WTC11 (cell line): Measurements from ENCODE around the gene GTF3C2. TPM values are rescaled to one million over a fixed set of nuclear protein-coding genes. Genes with fewer than 3 reads are reported as not detected.

ENCODE experiments used
- ATAC-seq: fragments of 200-7000 bp; cut with Tn5 transposase; 2 replicates; pipeline ENCODE4 v1.10.0; 2021; ENCODE audit warnings: mild to moderate bottlenecking, moderate library complexity
- CTCF ChIA-PET: fragments of 300-600 bp; sonication (Branson Sonifier 250); formaldehyde crosslinking; loops from one replicate; lab custom pipeline; 2021; ENCODE audit warnings: antibody characterized with exemption; lab: Charles Lee
- POLR2A ChIA-PET: fragments of 350-600 bp; sonication (Branson Sonifier 250); formaldehyde crosslinking; loops from one replicate; lab custom pipeline; 2021; ENCODE audit warnings: antibody characterized with exemption; lab: Charles Lee
- DNase-seq: peaks from one replicate; pipeline ENCODE4 v3.0.0; 2021; ENCODE audit warnings: low spot score
- H3K27ac Mint-ChIP-seq: 2 replicates; pipeline ENCODE4 v1.8.0; 2021; ENCODE audit warnings: mixed read lengths
- H3K27me3 Mint-ChIP-seq: 2 replicates; pipeline ENCODE4 v1.8.0; 2021; ENCODE audit warnings: low read depth, mild to moderate bottlenecking, moderate library complexity, mixed read lengths
- H3K36me3 Mint-ChIP-seq: 2 replicates; pipeline ENCODE4 v1.8.0; 2021; ENCODE audit warnings: mixed read lengths
- H3K4me1 Mint-ChIP-seq: 2 replicates; pipeline ENCODE4 v1.8.0; 2022; ENCODE audit warnings: mixed read lengths
- H3K4me3 Mint-ChIP-seq: 2 replicates; pipeline ENCODE4 v1.8.0; 2021; ENCODE audit warnings: mild to moderate bottlenecking, moderate library complexity, mixed read lengths
- H3K9me3 Mint-ChIP-seq: 2 replicates; pipeline ENCODE4 v1.8.0; 2021; ENCODE audit warnings: mixed read lengths
- ATF1 ChIP-seq: sonication (generic); formaldehyde crosslinking; IDR thresholded peaks from 2 replicates; pipeline ENCODE4 v1.8.1; 2023; ENCODE audit warnings: mild to moderate bottlenecking, moderate library complexity, missing genetic modification reagents
- GRHL2 ChIP-seq: fragments of 250-450 bp; sonication (Bioruptor Pico); IDR thresholded peaks from 2 replicates; pipeline ENCODE4 v1.8.0; 2022; ENCODE audit warnings: mild to moderate bottlenecking, moderate library complexity; ENCODE audit not compliant: insufficient replicate concordance, severe bottlenecking
- NFATC4 ChIP-seq: fragments of 250-450 bp; sonication (Bioruptor Pico); IDR thresholded peaks from 2 replicates; pipeline ENCODE4 v1.9.0; 2021; ENCODE audit warnings: mild to moderate bottlenecking
- NFYB ChIP-seq: sonication (generic); formaldehyde crosslinking; conservative IDR thresholded peaks from 2 replicates; pipeline ENCODE4 v1.8.0; 2022; ENCODE audit warnings: low read depth, missing genetic modification reagents
- OVOL2 ChIP-seq: fragments of 250-450 bp; sonication (Bioruptor Pico); IDR thresholded peaks from 2 replicates; pipeline ENCODE4 v1.9.0; 2021; ENCODE audit warnings: mild to moderate bottlenecking, borderline replicate concordance
- PRRX2 ChIP-seq: fragments of 250-450 bp; sonication (Bioruptor Pico); IDR thresholded peaks from 2 replicates; pipeline ENCODE4 v1.8.0; 2021; ENCODE audit warnings: mild to moderate bottlenecking
- RORB ChIP-seq: fragments of 250-450 bp; sonication (Bioruptor Pico); IDR thresholded peaks from 2 replicates; pipeline ENCODE4 v1.9.0; 2021; ENCODE audit warnings: mild to moderate bottlenecking
- SMAD3 ChIP-seq: sonication (generic); formaldehyde crosslinking; IDR thresholded peaks from 2 replicates; pipeline ENCODE4 v1.8.0; 2022; ENCODE audit warnings: missing genetic modification reagents, mild to moderate bottlenecking, borderline replicate concordance
- SMAD4 ChIP-seq: sonication (generic); formaldehyde crosslinking; IDR thresholded peaks from 2 replicates; pipeline ENCODE4 v1.8.0; 2022; ENCODE audit warnings: mild to moderate bottlenecking, missing genetic modification reagents
- TEAD4 ChIP-seq: sonication (generic); formaldehyde crosslinking; IDR thresholded peaks from 2 replicates; pipeline ENCODE4 v1.8.0; 2022; ENCODE audit warnings: mild to moderate bottlenecking, missing genetic modification reagents
- ZNF232 ChIP-seq: sonication (generic); formaldehyde crosslinking; IDR thresholded peaks from 2 replicates; pipeline ENCODE4 v1.8.0; 2022; ENCODE audit warnings: mild to moderate bottlenecking, missing genetic modification reagents
- ZNF396 ChIP-seq: fragments of 250-450 bp; sonication (Bioruptor Pico); IDR thresholded peaks from 2 replicates; pipeline ENCODE4 v1.8.0; 2021; ENCODE audit warnings: mild to moderate bottlenecking, moderate library complexity, borderline replicate concordance
- total RNA-seq: library from RNA; stranded (reverse); gene quantifications from 3 replicates; pipeline ENCODE4 v1.2.3, GENCODE V29; 2021
- TF ChIP-seq, protein P1 (sequence below): sonication (generic); formaldehyde crosslinking; IDR thresholded peaks from 2 replicates; pipeline ENCODE4 v1.8.1; 2023; ENCODE audit warnings: mild to moderate bottlenecking, missing genetic modification reagents, moderate library complexity
- TF ChIP-seq, protein P2 (sequence below): fragments of 250-450 bp; sonication (Bioruptor Pico); IDR thresholded peaks from 2 replicates; pipeline ENCODE4 v1.9.0; 2021; ENCODE audit warnings: moderate library complexity, mild to moderate bottlenecking, inconsistent platforms, borderline replicate concordance
- TF ChIP-seq, protein P3 (sequence below): sonication (generic); formaldehyde crosslinking; IDR thresholded peaks from 2 replicates; pipeline ENCODE4 v1.8.0; 2023; ENCODE audit warnings: missing genetic modification reagents, mild to moderate bottlenecking, borderline replicate concordance

GTF3C2 gene
- total RNA-seq, 1 experiment from 2014 or later, result 123 TPM

DNA sequence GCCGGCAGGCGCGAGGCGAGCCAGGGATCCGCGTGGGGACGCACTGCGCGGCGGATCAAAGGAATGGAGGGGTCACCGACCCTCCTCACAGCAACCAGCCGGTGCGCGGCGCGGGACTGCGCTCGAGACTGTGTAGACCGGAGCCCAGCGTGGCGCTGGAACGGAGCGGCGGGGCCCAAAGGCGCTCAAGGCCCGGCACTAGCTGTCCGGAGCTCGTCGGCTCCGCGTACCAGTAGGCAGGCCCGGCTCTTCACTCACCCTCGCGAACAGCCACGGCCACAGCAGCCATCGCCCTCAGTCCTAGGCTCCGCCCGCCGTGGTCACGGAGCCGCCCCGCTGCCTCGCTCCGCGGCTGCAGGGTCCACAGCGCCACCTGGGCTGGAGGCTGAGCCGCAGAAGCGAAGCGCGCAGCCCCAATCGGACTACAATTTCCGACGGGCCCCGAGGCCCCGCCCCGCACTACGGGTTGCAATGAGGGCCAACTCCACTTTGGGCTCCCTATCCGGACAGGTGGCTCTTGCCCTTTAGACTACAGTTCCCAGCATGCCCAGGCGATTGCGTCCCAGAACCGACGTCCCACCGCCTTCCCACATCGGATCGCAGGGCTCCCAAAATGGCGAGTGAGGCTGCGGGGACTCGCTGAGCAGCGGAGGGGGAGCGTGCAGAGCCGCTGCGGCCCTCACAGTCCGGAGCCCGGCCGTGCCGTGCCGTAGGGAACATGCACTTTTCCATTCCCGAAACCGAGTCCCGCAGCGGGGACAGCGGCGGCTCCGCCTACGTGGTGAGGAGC is 13.7 kb upstream of the GTF3C2 start, which contains the start of the genes EIF2B4 and SNX17 (continued):
- peak; percentile 83; the same call in 1 of the 2 replicates for TF ChIP-seq ZNF232 (CRISPR knock-in tag)
- TF ChIP-seq, protein P1, sequence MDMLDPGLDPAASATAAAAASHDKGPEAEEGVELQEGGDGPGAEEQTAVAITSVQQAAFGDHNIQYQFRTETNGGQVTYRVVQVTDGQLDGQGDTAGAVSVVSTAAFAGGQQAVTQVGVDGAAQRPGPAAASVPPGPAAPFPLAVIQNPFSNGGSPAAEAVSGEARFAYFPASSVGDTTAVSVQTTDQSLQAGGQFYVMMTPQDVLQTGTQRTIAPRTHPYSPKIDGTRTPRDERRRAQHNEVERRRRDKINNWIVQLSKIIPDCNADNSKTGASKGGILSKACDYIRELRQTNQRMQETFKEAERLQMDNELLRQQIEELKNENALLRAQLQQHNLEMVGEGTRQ (CRISPR knock-in tag), result peak; percentile 59
- TF ChIP-seq, all 79 proteins: peak for 28

DNA sequence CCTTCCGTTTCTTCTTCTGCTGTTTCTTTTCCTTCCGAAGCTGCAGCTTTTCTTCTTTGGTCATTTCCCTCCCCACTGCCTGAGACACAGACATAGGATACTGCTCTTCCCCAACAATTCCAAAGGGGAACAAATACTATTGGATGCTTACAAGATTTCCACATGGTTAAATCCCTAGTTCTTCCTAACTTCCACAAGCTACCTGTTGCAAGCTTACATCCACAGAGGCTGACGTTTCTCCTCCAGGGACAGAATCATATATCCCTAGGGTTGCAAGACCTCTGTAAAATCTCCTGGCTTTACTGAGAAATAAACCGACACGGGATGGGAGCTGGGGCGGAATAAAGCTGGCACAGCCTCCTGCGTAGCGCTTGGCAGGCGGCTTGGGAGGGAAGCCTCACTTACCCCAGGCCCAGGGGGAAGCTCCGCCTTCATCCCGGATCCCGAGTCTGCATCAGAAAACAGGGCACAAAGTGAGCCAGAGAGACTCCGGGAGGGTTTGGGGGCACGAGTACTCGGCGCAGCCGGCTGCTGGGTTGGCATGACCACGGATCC is 13.0 kb upstream of the GTF3C2 start:
- H3K4me1 Mint-ChIP-seq, result peaks cover 20% of the 10 kb centered on the region
- no peaks in the 10 kb centered on the region for H3K9me3 Mint-ChIP-seq
- ATAC-seq, result peak; percentile 55
- H3K27me3 Mint-ChIP-seq, result no peaks in the 10 kb centered on the region
- peak overlapping the region; percentile 68 for H3K27ac Mint-ChIP-seq
- peaks cover 54% of the 10 kb centered on the region for H3K36me3 Mint-ChIP-seq
- ChIA-PET CTCF (interaction anchor here (0.6 to 1.9 kb wide), 16 partner anchors 10 to 1026 kb away, joined by 3 to 15 read pairs (median 5); partner anchors contain the start of genes GTF3C2, MPV17 and ZNF513), POLR2A (interaction anchor here (0.7 to 1.6 kb wide), 5 partner anchors 9 to 119 kb away, joined by 3 to 13 read pairs (median 4); partner anchors contain the start of gene GTF3C2)
- TF ChIP-seq, protein P1 (CRISPR knock-in tag), result no peak
- TF ChIP-seq PRRX2, result 0 out of 2 replicates have a peak, but pooled peaks have one; percentile 37
- TF ChIP-seq, all 79 proteins: peak for 1
- H3K4me3 Mint-ChIP-seq, result peak overlapping the region; percentile 97
- peak; percentile 69 for DNase-seq

DNA sequence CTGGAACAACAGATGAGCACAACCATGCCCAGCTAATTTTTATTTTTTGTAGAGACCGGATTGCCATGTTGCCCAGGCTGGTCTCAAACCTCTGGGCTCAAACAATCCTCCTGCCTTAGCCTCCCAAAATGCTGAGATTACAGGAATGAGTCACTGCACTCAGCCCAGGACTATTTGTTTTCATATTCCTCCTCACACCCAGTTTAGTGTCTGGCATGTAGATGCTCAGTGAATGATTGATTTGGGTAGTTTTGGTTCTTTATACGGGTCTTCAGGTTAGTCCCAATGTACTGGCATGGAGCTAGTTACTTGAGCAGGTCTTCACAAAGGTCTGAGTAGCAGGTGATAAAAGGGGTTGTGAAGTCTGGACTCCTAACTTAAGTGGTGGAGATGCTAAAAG is 7.4 kb upstream of the GTF3C2 start:
- POLR2A ChIA-PET, result interaction anchor here (1.7 kb wide), 1 partner anchor 17 kb away, joined by 3 read pairs; the partner anchor contains the start of gene ZNF513
- no peaks in the 10 kb centered on the region for H3K4me1 Mint-ChIP-seq
- peak overlapping the region; percentile 26; the same call in 1 of the 2 replicates for H3K27ac Mint-ChIP-seq
- no peaks in the 10 kb centered on the region for H3K27me3 Mint-ChIP-seq
- TF ChIP-seq GRHL2 (CRISPR knock-in tag), result no peak
- TF ChIP-seq ZNF396, result no peak
- TF ChIP-seq SMAD4, result no peak
- TF ChIP-seq SMAD3 (CRISPR knock-in tag), result no peak
- no peak for TF ChIP-seq ZNF232 (CRISPR knock-in tag)
- TF ChIP-seq OVOL2 (CRISPR knock-in tag), result no peak
- TF ChIP-seq, protein P2, sequence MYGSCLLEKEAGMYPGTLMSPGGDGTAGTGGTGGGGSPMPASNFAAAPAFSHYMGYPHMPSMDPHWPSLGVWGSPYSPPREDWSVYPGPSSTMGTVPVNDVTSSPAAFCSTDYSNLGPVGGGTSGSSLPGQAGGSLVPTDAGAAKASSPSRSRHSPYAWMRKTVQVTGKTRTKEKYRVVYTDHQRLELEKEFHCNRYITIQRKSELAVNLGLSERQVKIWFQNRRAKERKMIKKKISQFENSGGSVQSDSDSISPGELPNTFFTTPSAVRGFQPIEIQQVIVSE (CRISPR knock-in tag), result no peak
- TF ChIP-seq RORB (CRISPR knock-in tag), result no peak
- TF ChIP-seq ATF1 (CRISPR knock-in tag), result no peak
- TF ChIP-seq TEAD4, result no peak
- TF ChIP-seq NFYB, result no peak
- TF ChIP-seq, protein P3, sequence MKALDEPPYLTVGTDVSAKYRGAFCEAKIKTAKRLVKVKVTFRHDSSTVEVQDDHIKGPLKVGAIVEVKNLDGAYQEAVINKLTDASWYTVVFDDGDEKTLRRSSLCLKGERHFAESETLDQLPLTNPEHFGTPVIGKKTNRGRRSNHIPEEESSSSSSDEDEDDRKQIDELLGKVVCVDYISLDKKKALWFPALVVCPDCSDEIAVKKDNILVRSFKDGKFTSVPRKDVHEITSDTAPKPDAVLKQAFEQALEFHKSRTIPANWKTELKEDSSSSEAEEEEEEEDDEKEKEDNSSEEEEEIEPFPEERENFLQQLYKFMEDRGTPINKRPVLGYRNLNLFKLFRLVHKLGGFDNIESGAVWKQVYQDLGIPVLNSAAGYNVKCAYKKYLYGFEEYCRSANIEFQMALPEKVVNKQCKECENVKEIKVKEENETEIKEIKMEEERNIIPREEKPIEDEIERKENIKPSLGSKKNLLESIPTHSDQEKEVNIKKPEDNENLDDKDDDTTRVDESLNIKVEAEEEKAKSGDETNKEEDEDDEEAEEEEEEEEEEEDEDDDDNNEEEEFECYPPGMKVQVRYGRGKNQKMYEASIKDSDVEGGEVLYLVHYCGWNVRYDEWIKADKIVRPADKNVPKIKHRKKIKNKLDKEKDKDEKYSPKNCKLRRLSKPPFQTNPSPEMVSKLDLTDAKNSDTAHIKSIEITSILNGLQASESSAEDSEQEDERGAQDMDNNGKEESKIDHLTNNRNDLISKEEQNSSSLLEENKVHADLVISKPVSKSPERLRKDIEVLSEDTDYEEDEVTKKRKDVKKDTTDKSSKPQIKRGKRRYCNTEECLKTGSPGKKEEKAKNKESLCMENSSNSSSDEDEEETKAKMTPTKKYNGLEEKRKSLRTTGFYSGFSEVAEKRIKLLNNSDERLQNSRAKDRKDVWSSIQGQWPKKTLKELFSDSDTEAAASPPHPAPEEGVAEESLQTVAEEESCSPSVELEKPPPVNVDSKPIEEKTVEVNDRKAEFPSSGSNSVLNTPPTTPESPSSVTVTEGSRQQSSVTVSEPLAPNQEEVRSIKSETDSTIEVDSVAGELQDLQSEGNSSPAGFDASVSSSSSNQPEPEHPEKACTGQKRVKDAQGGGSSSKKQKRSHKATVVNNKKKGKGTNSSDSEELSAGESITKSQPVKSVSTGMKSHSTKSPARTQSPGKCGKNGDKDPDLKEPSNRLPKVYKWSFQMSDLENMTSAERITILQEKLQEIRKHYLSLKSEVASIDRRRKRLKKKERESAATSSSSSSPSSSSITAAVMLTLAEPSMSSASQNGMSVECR, result no peak
- no peak for TF ChIP-seq NFATC4 (CRISPR knock-in tag)
- TF ChIP-seq, all 79 proteins: peak for 0
- H3K4me3 Mint-ChIP-seq, result no peak overlapping the region
- ATAC-seq, result no peak
- H3K9me3 Mint-ChIP-seq, result no peaks in the 10 kb centered on the region
- H3K36me3 Mint-ChIP-seq, result peaks cover 39% of the 10 kb centered on the region
- CTCF ChIA-PET, result interaction anchor here (0.6 to 1.5 kb wide), 2 partner anchors 61 to 104 kb away, joined by 3 read pairs; no protein-coding TSS in a partner anchor
- no peak for DNase-seq
